Measurements from ENCODE around the gene CAV1.
A peak's percentile ranks its signal among the peaks of the same experiment; 100 is the strongest.

The CAV1 gene

DNA sequence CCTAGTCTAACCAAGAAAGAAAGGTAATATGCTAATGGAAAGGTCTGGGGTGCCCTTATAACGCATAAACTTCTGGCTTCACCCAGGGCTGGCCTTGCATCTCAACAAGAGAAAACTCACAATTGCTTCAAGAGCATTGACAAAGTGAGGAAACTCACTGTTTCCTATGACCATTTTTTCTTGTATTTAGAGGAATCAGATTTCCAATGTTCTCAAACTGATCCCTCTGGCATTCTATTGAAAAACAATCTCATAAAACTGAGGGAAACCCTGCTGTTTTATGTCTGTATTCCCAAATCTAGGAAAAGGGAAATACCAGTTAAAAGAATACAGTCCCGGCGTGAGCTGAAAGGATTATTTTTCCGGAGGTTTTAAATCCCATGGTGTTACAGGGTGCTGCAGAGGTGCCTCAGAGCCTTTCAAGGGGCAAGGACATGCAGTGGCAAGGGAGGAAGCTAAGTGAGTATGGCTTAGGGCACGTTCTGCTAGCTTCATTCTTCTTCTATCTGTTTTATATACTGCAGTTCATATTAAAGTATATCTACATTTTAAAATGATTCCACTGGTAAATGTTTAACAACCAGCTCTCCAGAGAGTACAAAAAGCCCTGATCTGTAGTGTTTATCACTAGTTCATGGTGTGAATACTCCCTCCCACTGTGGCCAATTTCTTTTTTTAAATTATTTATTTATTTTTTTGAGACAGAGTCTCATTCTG lies 68.7 kb downstream of the CAV1 start:
- H3K27ac ChIP-seq = peak overlapping the region; percentile 62
- no peak for DNase-seq (ENCODE audit: low read depth, low spot score)
- peak overlapping the region; percentile 27 for H3K9ac ChIP-seq (ENCODE audit: insufficient read length)
- no peaks in the 10 kb centered on the region for H3K36me3 ChIP-seq (ENCODE audit: insufficient read depth, low read length)
- TF ChIP-seq FOXP2 (optimal IDR thresholded peaks at IDR 0.05; ENCODE audit: control extremely low read depth, extremely low read length, insufficient read depth) = no peak
- no peak for TF ChIP-seq EZH2 (IDR thresholded peaks at IDR 0.05)
- TF ChIP-seq POLR2AphosphoS5 (IDR thresholded peaks at IDR 0.05; ENCODE audit: borderline replicate concordance, low read depth, low read length) = no peak
- H3K4me3 ChIP-seq = peak overlapping the region; percentile 37
- no peaks in the 10 kb centered on the region for H3K9me3 ChIP-seq (ENCODE audit: low read depth, low read length)

DNA sequence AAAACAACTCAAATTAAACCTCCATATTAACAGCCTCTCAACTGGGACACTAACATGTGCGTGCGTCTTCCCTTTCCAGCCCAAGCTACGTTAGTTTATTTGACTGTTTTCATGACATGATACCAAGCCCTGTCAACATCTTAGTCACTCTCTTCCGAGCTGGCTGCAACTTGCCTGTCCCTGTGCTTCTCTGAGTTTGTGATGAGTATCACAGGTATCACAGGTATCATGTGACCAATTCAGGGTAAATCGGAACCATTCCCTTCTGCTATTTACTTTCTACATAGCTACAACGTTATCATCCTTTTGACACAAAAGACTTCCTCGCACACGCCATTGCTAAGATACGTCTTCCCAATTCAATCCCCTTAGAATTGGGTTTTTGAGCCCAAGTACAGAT lies 70.2 kb downstream of the CAV1 start:
- H3K4me3 ChIP-seq = no peak overlapping the region
- H3K27ac ChIP-seq = no peak overlapping the region
- no peak for DNase-seq (ENCODE audit: low read depth, low spot score)
- no peaks in the 10 kb centered on the region for H3K9me3 ChIP-seq (ENCODE audit: low read depth, low read length)
- no peak overlapping the region for H3K9ac ChIP-seq (ENCODE audit: insufficient read length)
- H3K36me3 ChIP-seq (ENCODE audit: insufficient read depth, low read length) = no peaks in the 10 kb centered on the region
- no peak for TF ChIP-seq FOXP2 (optimal IDR thresholded peaks at IDR 0.05; ENCODE audit: control extremely low read depth, extremely low read length, insufficient read depth)

DNA sequence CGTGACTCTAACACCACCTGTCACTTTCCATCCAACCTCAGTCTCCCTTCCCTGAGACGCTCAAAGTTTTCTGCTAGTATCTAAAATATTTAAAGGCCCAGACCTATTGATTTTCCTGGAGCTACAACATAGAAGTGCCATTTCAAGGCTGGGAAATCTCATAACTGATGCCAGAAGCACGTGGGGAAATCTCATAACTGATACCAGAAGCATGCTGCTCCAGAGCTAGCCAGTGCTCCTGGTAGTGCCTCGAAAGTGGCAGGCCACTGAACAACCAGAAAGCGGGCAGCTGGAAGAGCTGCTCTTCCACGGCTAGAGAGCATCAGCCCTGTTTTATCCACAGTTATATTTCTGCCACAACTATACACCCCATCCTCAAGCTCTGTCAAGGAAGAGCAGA lies 72.5 kb downstream of the CAV1 start:
- TF ChIP-seq POLR2AphosphoS5 (IDR thresholded peaks at IDR 0.05; ENCODE audit: borderline replicate concordance, low read depth, low read length) (no peak), EZH2 (IDR thresholded peaks at IDR 0.05) (no peak), FOXP2 (optimal IDR thresholded peaks at IDR 0.05; ENCODE audit: control extremely low read depth, extremely low read length, insufficient read depth) (no peak)
- no peak for DNase-seq (ENCODE audit: low read depth, low spot score)
- Histone ChIP-seq H3K27ac (no peak overlapping the region), H3K9ac (ENCODE audit: insufficient read length) (no peak overlapping the region), H3K36me3 (ENCODE audit: insufficient read depth, low read length) (no peaks in the 10 kb centered on the region), H3K4me3 (no peak overlapping the region), H3K9me3 (ENCODE audit: low read depth, low read length) (no peaks in the 10 kb centered on the region)

DNA sequence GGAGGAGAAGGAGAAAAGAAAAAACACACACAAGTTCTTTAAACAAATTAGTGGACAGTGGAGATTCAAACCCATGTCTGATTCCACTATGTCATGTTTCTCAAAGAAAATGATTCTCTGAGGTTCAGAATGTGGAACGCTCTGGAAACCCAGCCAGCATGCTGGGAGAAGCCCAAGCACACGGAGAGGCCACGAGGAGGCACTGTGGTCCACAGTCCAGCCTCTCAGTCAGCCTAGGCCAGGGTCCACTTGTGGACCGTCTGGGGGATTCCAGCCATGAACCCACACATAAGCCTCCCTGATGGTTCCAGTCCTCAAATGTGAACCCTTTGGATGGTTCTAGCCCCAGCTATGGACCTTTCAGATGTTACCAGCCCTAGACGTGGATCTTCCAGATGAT lies 73.4 kb downstream of the CAV1 start:
- DNase-seq (ENCODE audit: low read depth, low spot score) = no peak
- Histone ChIP-seq H3K36me3 (ENCODE audit: insufficient read depth, low read length) (no peaks in the 10 kb centered on the region), H3K4me3 (no peak overlapping the region), H3K9ac (ENCODE audit: insufficient read length) (no peak overlapping the region), H3K27ac (no peak overlapping the region), H3K9me3 (ENCODE audit: low read depth, low read length) (no peaks in the 10 kb centered on the region)
- TF ChIP-seq EZH2 (IDR thresholded peaks at IDR 0.05) (no peak), POLR2AphosphoS5 (IDR thresholded peaks at IDR 0.05; ENCODE audit: borderline replicate concordance, low read depth, low read length) (no peak), FOXP2 (optimal IDR thresholded peaks at IDR 0.05; ENCODE audit: control extremely low read depth, extremely low read length, insufficient read depth) (no peak)

DNA sequence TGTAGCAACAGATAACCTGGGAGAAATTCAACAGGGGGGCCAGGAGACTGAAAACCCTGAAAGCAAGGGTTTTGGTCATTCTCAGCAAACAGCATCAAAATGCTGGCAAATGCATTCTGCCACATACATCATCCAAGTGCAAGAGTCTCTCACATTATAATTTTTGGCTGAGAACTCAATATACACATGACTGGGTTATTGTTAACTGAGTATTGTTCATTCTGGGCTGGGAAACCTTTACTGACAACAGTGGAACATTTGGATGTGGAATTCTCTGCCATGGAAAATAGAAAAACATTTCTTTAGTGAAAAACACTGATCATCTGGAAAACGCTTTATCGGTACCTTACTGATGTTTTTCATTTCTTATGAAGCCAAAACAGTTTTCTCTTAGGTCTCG lies 74.0 kb downstream of the CAV1 start:
- Histone ChIP-seq H3K9ac (ENCODE audit: insufficient read length) (no peak overlapping the region), H3K9me3 (ENCODE audit: low read depth, low read length) (no peaks in the 10 kb centered on the region), H3K27ac (no peak overlapping the region), H3K4me3 (no peak overlapping the region), H3K36me3 (ENCODE audit: insufficient read depth, low read length) (no peaks in the 10 kb centered on the region)
- DNase-seq (ENCODE audit: low read depth, low spot score) = no peak
- no peak for TF ChIP-seq EZH2 (IDR thresholded peaks at IDR 0.05)
- TF ChIP-seq FOXP2 (optimal IDR thresholded peaks at IDR 0.05; ENCODE audit: control extremely low read depth, extremely low read length, insufficient read depth) = no peak
- TF ChIP-seq POLR2AphosphoS5 (IDR thresholded peaks at IDR 0.05; ENCODE audit: borderline replicate concordance, low read depth, low read length) = no peak

DNA sequence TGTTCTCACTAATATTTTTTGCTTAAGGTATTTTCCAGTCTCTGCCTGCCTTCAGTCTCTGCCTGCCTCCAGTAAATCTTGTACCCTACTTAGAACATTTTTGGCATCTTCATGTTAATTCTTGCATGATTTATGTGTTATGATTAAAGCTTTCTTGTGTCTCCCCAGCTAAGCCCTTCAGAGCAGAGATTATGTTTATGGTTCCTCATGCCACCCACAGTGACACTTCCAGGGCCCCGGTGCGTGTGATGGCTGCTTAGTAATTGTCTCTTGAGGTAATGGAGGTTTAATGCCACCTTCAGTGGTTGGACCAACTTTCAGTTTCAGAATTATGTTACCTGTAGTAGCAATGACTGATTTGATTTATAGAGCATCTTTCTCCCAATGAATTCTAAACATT lies 76.6 kb downstream of the CAV1 start:
- no peak overlapping the region for H3K4me3 ChIP-seq
- no peaks in the 10 kb centered on the region for H3K9me3 ChIP-seq (ENCODE audit: low read depth, low read length)
- no peaks in the 10 kb centered on the region for H3K36me3 ChIP-seq (ENCODE audit: insufficient read depth, low read length)
- no peak overlapping the region for H3K9ac ChIP-seq (ENCODE audit: insufficient read length)
- H3K27ac ChIP-seq = no peak overlapping the region
- TF ChIP-seq FOXP2 (optimal IDR thresholded peaks at IDR 0.05; ENCODE audit: control extremely low read depth, extremely low read length, insufficient read depth) = no peak
- no peak for TF ChIP-seq EZH2 (IDR thresholded peaks at IDR 0.05)
- TF ChIP-seq POLR2AphosphoS5 (IDR thresholded peaks at IDR 0.05; ENCODE audit: borderline replicate concordance, low read depth, low read length) = no peak
- DNase-seq (ENCODE audit: low read depth, low spot score) = no peak

DNA sequence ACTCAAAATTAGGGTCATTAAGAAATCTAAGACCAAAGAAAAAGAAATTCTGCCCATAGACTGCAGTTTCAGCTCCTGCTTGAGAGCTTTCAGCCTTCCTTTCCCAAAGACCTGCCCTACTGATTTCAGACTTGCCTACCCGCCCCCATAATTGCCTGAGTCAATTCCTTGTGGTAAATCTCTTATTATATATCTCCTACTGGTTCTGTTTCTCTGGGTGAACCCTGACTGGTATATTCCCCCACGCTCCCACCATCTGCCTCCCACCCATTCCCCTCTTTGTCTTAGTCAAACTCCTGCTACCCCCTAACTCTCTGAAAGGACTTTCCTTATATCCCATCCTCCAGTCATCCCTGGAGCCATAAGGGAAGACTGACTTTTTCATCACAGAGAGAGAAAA lies 82.5 kb downstream of the CAV1 start:
- Histone ChIP-seq H3K27ac (no peak overlapping the region), H3K4me3 (no peak overlapping the region), H3K9ac (ENCODE audit: insufficient read length) (no peak overlapping the region), H3K9me3 (ENCODE audit: low read depth, low read length) (no peaks in the 10 kb centered on the region), H3K36me3 (ENCODE audit: insufficient read depth, low read length) (no peaks in the 10 kb centered on the region)
- DNase-seq (ENCODE audit: low read depth, low spot score) = no peak
- TF ChIP-seq FOXP2 (optimal IDR thresholded peaks at IDR 0.05; ENCODE audit: control extremely low read depth, extremely low read length, insufficient read depth) (no peak), EZH2 (IDR thresholded peaks at IDR 0.05) (no peak), POLR2AphosphoS5 (IDR thresholded peaks at IDR 0.05; ENCODE audit: borderline replicate concordance, low read depth, low read length) (no peak)

DNA sequence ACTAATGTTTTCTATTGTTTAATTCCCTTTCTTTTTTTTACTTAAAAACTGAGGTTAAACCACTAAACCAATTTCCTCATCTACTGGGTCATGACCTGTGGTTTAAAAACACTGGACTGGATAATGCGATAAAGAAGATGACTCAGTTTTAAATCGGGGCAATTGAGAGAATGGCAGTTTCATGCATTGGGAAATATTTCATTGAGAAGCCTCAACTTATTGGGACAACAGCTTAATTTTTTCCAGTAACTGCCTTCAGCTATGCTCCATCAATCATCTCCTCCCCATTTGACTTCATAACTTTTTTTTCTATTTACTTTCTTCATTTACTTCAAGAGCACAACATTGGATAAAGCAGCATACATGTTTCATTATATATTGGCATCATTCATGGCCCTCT lies 85.4 kb downstream of the CAV1 start:
- no peaks in the 10 kb centered on the region for H3K36me3 ChIP-seq (ENCODE audit: insufficient read depth, low read length)
- H3K9ac ChIP-seq (ENCODE audit: insufficient read length) = no peak overlapping the region
- DNase-seq (ENCODE audit: low read depth, low spot score) = no peak
- no peak overlapping the region for H3K4me3 ChIP-seq
- no peak for TF ChIP-seq FOXP2 (optimal IDR thresholded peaks at IDR 0.05; ENCODE audit: control extremely low read depth, extremely low read length, insufficient read depth)
- no peak for TF ChIP-seq EZH2 (IDR thresholded peaks at IDR 0.05)
- TF ChIP-seq POLR2AphosphoS5 (IDR thresholded peaks at IDR 0.05; ENCODE audit: borderline replicate concordance, low read depth, low read length) = no peak
- H3K27ac ChIP-seq = no peak overlapping the region
- H3K9me3 ChIP-seq (ENCODE audit: low read depth, low read length) = no peaks in the 10 kb centered on the region

DNA sequence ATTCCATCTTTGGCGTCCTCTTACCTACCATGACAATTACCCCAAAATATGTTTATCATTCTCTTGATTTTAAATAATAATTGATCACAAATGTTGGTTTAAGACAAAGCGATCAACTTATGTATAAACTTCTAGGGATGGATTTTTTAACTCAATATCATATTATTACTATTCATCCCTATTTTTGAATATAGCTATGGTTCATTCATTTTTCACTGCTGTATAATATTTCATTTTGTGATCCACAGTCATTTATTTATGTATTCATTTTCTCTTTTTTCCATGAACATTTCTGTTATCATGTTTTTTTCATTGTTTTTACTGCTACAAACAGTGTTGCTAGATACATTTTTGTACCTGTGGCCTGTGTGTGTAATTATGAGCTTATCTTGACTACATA lies 85.9 kb downstream of the CAV1 start:
- Histone ChIP-seq H3K4me3 (no peak overlapping the region), H3K9ac (ENCODE audit: insufficient read length) (no peak overlapping the region), H3K36me3 (ENCODE audit: insufficient read depth, low read length) (no peaks in the 10 kb centered on the region), H3K27ac (no peak overlapping the region), H3K9me3 (ENCODE audit: low read depth, low read length) (no peaks in the 10 kb centered on the region)
- no peak for TF ChIP-seq EZH2 (IDR thresholded peaks at IDR 0.05)
- no peak for TF ChIP-seq FOXP2 (optimal IDR thresholded peaks at IDR 0.05; ENCODE audit: control extremely low read depth, extremely low read length, insufficient read depth)
- DNase-seq (ENCODE audit: low read depth, low spot score) = no peak
